NCI-H1092 (cell line): ENCODE measurements around the gene TBC1D7.

Experiments
- DNase-seq: peaks from one replicate; lab custom pipeline; 2025; lab: John Stamatoyannopoulos, UW

TBC1D7 gene

GRCh38 chr6:13319891-13320564, 8.3 kb downstream of the TBC1D7 start:
- DNase-seq, result no peak

DNA sequence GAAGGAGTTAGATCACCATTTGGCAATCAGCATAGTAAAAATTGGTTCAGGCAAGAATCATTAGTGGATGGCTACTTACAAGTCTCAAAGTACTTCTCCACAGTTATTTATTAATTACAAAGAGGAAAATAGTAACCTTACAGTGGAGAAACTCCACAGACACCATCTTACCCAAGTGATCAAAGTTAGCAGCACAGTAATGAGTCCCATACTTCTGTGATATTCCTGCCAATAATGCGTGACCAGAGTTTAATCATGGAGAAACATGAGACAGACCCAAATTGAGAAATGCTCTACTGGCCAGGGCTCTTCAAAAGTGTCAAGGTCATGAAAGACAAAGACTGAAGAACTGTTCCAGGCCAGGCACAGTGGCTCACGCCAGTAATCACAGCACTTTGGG, 9.5 kb downstream of the TBC1D7 start:
- DNase-seq, result no peak

- no peak for DNase-seq
Measured at GRCh38 chr6:13315896-13316295, 12.4 kb downstream of the TBC1D7 start.

DNA sequence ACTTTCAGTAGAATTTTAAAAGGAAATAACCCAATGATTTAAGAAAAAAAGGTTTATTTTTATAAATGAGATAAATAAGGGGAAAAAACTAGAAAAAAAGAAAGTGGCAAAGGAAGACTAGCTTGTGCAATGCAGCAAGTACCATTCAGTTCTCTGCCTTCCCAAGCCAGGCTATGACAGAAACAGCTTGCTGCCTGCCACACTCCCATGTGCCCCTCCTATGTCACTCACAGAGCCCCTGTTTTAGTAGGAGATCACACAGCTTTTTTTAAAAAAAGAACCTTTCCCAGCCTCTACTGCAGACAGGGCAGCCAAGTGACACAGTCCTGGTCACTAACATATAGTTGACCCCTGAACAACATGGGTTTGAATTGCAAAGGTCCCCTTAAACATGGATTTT, 13.5 kb downstream of the TBC1D7 start:
- no peak for DNase-seq

DNA sequence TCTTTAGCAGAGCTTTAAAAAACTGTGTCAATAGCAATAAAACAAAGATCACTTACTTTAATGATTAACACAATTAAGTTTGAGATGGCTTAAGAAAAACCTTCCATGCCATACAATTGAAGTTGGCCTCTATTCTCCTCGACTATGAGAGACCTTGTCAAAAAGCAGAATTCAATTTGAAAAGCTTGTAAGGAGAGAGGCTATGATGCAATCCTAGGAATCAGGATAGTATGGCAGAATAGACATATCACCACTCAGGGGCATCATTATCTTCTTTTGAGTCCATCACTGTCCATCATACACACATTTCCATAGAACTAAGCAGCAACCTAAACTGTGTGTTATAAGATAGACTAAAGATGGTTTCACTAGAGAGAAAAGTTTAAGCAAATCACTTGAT, 17.2 kb downstream of the TBC1D7 start:
- DNase-seq, result no peak

GRCh38 chr6:13308332-13308731, 20.0 kb downstream of the TBC1D7 start:
- DNase-seq, result no peak

- no peak for DNase-seq
Measured at GRCh38 chr6:13307508-13307995, 20.8 kb downstream of the TBC1D7 start.

GRCh38 chr6:13305791-13306190, 22.5 kb downstream of the TBC1D7 start:
- DNase-seq, result no peak

DNA sequence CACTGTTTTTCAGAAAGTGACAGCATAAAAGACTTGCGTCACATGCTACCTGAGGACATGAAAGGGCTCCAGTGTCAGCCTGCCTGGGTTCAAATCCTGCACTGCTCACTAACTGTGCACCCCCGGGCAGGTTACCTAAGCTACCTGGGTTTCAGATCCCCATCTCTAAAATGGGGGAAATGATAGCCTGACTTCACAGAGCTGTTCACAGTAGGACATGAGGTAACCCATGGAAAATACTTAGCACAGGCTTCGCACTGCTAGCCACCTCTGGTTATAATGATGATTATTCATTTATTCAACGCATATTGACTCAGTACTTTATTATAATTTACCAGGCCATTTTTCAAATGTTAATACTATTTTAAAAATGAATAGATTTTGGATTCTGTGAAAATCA, 23.0 kb downstream of the TBC1D7 start:
- no peak for DNase-seq

DNA sequence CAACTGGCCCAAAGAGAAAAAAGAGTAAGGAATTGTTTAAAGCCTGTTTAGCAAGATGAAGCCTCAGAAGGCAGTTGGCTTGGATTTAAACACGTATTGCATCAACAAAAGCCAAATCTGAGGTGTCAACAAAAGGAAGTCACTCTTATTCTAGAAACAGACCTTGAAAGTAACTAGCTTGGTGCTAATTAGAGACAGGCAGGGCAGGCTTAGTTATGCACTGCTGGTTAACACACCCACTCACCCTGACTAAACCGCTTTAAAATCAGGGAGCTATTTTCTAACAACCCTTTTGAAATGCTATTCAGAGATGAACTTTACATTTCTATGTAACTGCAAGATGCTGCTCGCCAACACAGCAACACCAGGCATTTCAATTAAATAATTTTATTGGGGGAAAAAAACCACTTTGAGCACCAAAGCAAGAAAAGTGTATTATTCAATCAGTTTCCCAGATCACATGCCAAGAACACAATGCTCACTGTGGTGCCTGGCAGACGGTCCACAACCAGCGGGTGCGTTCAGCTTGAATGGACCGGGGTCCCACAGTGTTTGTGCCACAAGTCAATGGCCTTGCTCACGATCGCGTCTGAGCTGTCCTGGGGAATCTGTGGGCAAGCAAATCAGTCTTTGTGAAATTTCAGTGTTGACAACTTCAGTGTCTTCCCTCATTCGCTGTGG, 23.6 kb downstream of the TBC1D7 start:
- no peak for DNase-seq

GRCh38 chr6:13304101-13304500, 24.2 kb downstream of the TBC1D7 start:
- DNase-seq, result no peak

DNA sequence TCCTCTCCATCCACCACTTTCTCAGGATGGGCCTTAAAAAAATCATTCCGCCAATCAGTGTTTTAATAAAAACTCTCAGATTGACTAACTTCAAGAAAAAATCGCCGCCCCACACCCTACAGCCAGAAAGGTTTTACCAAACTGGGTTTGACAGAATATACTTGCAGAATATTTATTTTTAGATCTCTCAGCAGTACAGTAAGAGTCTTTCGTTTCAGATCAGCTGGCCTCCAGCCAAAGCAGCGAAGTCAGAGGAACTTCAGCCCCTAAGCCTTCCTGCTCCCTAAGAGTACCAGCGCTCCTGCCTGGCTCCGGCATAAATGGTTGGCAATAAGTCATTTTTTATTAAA, 24.7 kb downstream of the TBC1D7 start:
- no peak for DNase-seq

GRCh38 chr6:13302751-13303667, 25.3 kb downstream of the TBC1D7 start:
- DNase-seq, result no peak

- no peak for DNase-seq
Measured at GRCh38 chr6:13302291-13302690, 26.0 kb downstream of the TBC1D7 start.

- no peak for DNase-seq
Measured at GRCh38 chr6:13300643-13301590, 27.4 kb downstream of the TBC1D7 start.

- no peak for DNase-seq
Measured at GRCh38 chr6:13299918-13300317, 28.4 kb downstream of the TBC1D7 start.

DNA sequence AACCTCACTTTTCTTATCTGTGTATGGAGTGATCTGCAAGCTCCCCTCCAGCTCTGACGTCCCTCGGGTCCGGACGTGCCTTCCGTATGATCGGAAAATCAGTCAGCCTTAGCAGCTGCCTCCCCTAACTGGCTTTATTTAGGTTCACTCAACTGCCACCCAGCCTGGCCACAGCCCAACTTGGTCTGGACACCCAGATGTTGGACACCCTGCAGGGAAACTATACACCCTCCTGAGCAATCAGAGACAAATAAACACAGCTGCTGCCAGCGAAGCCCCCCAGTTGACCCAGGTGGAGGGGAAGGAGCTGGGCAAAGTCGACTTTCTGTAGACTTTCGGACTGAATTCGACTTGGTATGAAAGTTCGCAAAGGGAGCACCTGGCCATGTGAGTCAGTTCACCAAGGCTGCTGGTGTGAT, 28.9 kb downstream of the TBC1D7 start:
- DNase-seq, result no peak

DNA sequence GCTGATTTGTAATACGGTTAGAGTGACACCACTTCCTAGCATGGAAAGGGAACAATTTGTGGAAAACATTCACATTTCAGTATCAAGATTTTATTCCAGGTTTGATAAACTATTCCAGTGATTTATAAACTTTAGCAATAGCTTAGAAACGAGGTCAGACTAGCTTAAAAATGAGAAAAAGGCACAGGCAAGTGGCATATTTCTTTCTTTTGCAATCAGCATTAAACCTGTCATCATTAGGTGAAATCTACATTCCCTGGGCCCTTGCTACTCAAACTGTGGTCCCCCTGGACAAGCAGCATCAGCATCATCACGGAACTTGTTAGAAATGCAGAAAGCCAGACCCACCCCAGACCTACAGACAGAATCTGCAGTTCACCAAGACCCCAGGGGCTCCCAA, 29.9 kb downstream of the TBC1D7 start:
- no peak for DNase-seq

DNA sequence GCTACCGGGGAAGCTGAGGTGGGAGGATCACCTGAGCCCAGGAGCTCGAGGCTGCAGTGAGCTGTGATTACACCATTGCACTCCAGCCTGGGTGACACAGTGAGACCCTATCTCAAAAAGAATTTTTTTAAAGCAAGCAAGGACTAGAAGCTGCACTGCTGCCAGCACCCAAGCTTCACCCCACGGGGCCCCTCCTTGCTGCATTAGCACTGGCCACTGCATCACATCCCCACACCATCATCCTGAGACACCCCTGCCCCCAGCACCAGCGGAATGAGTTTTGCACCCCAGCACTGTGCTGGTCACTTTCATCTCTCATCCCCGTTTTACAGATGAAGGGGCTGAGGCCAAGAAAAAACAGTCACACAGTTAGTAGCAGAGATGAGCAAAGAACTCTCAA, 30.9 kb downstream of the TBC1D7 start:
- no peak for DNase-seq

DNA sequence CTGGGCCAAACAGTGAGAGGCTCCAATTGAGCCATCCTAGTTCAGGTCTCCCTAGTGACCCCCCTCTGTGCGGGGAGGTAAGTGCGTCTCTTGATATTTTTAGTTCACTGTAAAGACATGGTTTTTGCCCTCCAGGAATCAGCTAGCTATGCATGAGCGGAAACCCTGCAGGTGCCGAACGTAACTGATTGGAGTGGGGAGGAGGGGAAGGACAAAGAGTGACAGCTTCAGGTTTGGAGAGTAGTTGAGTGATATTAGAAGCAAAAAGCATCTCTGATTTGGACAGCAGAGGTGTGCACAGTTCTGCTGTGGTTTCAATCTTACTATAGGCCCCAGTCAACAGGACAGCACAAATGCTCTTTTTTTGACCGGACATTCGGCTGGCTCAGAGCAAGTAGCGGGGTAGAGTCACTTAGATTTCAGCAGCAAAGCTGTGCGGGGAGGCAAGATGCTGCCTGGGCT, 31.8 kb downstream of the TBC1D7 start:
- DNase-seq, result no peak

GRCh38 chr6:13295576-13295975, 32.8 kb downstream of the TBC1D7 start:
- no peak for DNase-seq
